IPS-15b (cell line): ENCODE data around the gene SND1.
A peak's percentile ranks its signal among the peaks of the same experiment; 100 is the strongest.

Experiments
- H3K27me3 ChIP-seq: one replicate; pipeline ENCODE4 v1.6.1; 2013; ENCODE audit warnings: low read length; ENCODE audit not compliant: control insufficient read depth, insufficient read depth
- H3K36me3 ChIP-seq: one replicate; pipeline ENCODE4 v1.6.1; 2013; ENCODE audit warnings: low read length; ENCODE audit not compliant: control insufficient read depth, insufficient read depth
- H3K4me1 ChIP-seq: one replicate; pipeline ENCODE4 v1.6.1; 2013; ENCODE audit warnings: mild to moderate bottlenecking, low read length; ENCODE audit not compliant: control insufficient read depth, insufficient read depth
- H3K4me3 ChIP-seq: one replicate; pipeline ENCODE4 v1.5.1; 2013; ENCODE audit warnings: low read depth, low read length
- H3K9ac ChIP-seq: one replicate; pipeline ENCODE4 v1.6.1; 2013; ENCODE audit warnings: low read depth, mild to moderate bottlenecking, low read length
- H3K9me3 ChIP-seq: one replicate; pipeline ENCODE4 v1.6.1; 2013; ENCODE audit warnings: mild to moderate bottlenecking, low read length; ENCODE audit not compliant: control insufficient read depth, insufficient read depth

Gene SND1

DNA sequence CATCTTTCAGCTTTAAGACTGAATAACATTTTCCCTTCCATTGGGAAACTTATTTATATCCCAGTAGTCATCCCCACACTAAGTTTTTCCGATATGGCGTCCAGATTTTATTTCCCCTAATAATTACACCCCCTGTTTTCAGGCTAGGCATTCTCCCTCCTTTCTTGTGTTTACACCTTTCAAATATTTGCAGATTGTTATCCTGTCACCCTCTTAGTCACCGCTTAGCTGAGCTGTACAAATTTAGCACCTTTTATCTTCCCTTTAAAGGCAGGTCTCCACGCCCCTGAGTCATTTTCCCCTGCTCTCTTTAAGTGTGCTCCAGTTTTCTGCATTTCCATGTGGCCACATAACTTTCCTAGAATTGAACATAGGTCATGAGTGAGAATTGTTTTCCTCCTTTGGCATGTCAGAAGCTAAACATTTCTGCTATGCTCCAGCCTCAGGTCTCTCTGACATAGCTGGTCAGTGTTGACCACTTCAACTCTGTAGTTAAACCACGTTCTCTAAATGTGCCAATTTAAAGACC lies 331.9 kb downstream of the SND1 start:
- no peak overlapping the region for H3K4me3 ChIP-seq
- no peak overlapping the region for H3K9ac ChIP-seq
- H3K9me3 ChIP-seq, result peaks cover 4% of the 10 kb centered on the region
- peaks cover under 1% of the 10 kb centered on the region for H3K36me3 ChIP-seq
- peaks cover 7% of the 10 kb centered on the region for H3K4me1 ChIP-seq
- no peaks in the 10 kb centered on the region for H3K27me3 ChIP-seq

DNA sequence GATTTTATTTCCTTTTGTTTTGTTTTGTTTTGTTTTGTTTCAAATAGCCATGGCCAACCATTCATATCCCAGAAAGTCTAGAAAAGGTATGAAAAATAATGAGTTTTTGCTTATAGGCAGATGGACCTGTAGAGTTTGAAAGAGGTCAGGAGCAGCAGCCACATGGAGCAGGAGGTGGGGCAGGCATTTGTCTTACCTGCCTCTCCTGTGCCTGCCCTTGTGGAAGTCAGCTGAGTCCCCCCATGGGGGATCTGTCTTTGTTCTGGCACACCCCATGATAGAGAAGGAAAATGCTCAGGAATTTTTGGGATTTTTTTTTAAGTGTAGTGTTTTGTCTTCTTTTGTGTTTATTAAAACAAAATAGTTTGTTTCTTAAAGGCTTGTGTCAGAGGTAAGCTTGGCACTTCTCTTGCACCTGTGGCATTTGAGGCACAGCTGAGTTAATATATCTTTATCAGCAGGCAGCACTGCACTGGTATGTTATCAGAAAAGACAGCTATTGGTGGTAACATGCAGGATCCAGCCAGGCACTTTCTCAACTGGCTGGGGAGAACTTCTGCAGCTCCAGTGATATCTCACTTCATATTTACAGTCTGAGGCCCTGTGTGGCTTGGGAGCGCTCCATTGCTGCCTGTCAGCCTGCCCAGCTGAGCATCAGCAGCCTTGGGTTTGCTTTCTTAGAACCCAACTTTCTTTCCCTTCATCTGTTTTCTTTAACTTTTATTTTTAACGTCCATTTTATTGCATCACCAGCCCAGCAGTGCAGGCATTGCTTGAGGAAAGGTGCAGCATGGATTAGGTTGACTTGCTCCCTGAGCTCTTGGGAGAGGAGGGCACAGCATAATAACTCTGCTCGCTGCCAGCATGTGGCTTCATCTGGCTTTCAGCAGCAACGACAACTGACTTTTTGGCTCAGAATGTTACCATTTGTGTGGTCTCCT lies 334.9 kb downstream of the SND1 start:
- Histone ChIP-seq H3K36me3 (peaks cover 3% of the 10 kb centered on the region), H3K4me1 (peaks cover 3% of the 10 kb centered on the region), H3K9me3 (no peaks in the 10 kb centered on the region), H3K9ac (peak overlapping the region; percentile 3), H3K4me3 (no peak overlapping the region), H3K27me3 (no peaks in the 10 kb centered on the region)

DNA sequence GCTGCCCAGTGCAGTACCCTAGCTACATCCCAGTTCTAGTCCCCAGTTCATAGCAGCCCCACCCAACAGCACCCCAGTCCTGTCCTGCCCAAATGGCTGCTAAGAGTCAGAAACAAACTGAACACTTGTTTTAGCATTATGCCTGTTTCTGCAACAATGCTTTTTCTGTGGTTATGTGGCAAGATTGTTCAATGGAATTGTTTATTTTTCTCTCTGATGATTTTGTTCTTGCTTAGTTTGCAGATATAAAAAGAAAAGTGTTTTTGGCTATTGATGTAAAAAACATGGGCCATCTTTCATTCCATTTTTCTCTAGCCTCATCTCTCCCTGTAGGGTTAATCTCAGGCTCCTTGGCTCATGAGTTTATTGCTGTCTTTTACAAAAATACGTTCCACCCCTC lies 336.8 kb downstream of the SND1 start:
- Histone ChIP-seq H3K36me3 (peaks cover 3% of the 10 kb centered on the region), H3K9me3 (no peaks in the 10 kb centered on the region), H3K4me3 (no peak overlapping the region), H3K4me1 (peaks cover 3% of the 10 kb centered on the region), H3K9ac (no peak overlapping the region), H3K27me3 (no peaks in the 10 kb centered on the region)

DNA sequence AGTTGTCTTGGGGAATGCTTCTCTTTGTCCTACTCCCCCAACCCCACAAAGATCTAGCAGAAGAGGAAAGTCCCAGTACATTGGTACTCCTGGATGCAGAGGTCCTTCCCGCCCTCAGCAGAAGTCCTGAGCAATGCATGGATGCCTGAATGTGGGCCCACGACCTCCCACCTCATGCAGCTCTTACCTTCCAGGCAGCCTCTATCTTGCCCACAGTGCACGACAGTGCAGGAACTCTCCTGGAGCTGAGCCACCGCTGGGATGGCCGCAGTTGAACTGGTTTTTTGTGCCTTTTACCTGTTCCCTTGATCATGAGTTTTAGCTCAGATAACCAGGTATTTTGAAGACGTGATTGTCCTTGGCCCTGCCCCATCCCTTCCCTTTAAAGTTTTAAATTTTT lies 341.3 kb downstream of the SND1 start:
- Histone ChIP-seq H3K4me3 (no peak overlapping the region), H3K9ac (no peak overlapping the region), H3K4me1 (no peaks in the 10 kb centered on the region), H3K9me3 (no peaks in the 10 kb centered on the region), H3K27me3 (no peaks in the 10 kb centered on the region), H3K36me3 (peaks cover 4% of the 10 kb centered on the region)

DNA sequence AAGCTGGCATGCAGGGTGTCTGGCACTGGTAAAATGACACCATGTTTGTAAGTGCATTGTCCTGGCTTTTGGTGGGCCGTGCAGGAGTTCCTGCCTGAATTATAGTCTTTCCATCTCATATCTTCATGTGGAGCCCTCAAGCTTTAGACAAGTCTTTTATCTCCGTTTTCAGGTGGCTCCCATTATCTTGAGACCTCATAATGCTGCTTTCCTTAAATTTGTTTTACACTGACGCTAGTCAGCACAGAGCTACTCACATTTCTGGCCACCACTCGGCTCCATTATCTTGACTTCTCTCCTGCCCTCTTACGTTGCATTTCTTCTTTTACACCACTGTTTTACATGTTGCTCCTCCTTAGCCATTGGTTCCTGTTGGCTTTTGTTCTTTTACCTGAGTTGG lies 342.0 kb downstream of the SND1 start:
- Histone ChIP-seq H3K4me3 (no peak overlapping the region), H3K9me3 (no peaks in the 10 kb centered on the region), H3K36me3 (peaks cover 4% of the 10 kb centered on the region)

DNA sequence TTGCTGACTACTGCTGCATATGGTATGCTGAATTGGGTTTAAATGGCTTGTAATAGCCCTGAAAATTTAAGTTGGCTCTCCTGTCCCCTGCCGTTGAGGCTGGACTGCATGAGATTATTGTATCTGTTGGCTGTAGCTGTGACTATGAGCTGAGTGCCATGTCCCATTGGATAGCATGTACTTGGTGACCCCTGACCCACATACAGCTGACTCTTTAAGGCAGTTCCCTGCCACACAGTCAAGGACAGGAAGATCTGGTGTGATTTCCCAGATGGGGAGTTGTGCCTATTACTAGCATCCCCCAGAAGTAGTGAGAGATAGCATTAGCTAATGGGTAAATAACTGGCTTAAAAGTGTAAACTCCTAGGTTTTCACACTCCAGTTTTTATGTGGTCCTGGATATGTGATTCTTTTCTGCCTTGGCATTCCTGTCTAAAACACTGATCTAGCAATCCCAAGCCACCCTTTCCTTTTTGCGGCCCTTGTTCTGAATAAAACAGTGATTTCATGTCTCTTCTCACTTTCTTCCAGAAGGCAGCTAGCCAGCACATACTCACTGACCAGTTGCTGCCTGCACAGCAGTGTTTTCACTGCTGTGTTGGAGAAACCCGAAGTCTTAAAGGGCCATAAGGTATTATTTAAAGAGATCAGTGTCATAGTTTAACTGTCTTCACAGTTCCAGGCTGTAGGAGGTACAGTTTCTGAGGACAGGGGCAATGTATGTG lies 343.3 kb downstream of the SND1 start:
- Histone ChIP-seq H3K9ac (no peak overlapping the region), H3K9me3 (no peaks in the 10 kb centered on the region), H3K27me3 (no peaks in the 10 kb centered on the region), H3K4me3 (no peak overlapping the region), H3K36me3 (peaks cover 4% of the 10 kb centered on the region), H3K4me1 (no peaks in the 10 kb centered on the region)

More for the DNA sequence above, 342.0 kb downstream of the SND1 start:
- no peak overlapping the region for H3K9ac ChIP-seq
- H3K4me1 ChIP-seq, result no peaks in the 10 kb centered on the region
- H3K27me3 ChIP-seq, result no peaks in the 10 kb centered on the region

DNA sequence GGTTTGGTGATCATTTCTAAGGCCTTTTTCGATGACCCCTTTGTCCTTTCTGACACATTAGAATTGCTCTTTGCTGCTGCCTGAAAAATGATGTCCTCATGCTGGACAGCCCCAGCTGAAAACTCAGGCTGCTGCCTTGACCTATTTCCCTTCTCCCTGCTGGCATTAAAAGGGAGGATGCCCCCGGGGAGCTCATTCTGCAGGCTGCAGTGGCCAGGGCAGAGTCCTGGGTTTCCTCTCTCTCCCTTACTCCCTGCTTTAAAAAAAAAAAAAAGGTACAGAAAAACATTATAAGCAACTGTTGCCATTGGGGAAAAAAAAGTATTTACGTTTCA lies 343.9 kb downstream of the SND1 start:
- no peaks in the 10 kb centered on the region for H3K27me3 ChIP-seq
- no peak overlapping the region for H3K9ac ChIP-seq
- no peak overlapping the region for H3K4me3 ChIP-seq
- peaks cover 4% of the 10 kb centered on the region for H3K36me3 ChIP-seq
- no peaks in the 10 kb centered on the region for H3K9me3 ChIP-seq
- no peaks in the 10 kb centered on the region for H3K4me1 ChIP-seq

DNA sequence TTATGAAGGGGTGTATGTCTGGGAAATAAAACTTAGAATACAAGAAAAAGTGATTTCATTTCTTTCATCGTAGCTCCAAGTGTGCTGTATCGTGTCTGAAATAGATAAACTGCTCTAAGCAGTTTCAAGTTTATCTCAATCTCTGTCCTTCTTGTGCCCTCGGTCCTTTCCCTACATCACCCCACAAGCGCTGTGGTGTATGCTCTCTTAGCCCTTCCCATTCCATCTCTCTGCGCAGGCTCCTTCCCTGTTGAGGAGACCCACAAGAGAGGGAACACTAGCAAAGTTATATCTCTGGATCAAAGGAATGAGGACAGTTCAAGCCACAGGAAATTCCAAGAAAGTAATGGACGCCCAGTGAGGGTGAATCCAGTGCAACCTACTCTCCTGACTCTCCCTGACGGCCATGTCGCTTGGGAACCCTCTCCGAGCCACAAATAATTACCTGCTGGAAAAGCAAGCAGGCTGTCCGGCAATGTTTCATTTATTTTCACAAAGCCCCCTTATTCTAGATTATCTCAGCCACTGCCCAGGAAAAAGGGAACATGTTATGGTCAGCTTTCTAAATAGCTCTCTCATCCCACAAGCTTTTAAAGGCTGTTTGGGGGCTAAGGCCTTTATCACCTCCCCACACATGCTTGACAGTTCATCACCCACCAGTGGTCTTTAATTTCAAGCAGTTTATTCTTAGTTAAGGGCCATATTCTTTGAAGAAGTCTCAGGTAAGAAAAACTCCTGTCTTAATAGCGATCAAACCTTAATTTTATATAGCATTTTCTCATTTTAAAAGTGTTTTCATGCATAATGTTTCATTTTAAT lies 344.5 kb downstream of the SND1 start:
- Histone ChIP-seq H3K4me1 (no peaks in the 10 kb centered on the region), H3K36me3 (peaks cover 2% of the 10 kb centered on the region), H3K4me3 (no peak overlapping the region), H3K9ac (no peak overlapping the region), H3K9me3 (no peaks in the 10 kb centered on the region), H3K27me3 (no peaks in the 10 kb centered on the region)

DNA sequence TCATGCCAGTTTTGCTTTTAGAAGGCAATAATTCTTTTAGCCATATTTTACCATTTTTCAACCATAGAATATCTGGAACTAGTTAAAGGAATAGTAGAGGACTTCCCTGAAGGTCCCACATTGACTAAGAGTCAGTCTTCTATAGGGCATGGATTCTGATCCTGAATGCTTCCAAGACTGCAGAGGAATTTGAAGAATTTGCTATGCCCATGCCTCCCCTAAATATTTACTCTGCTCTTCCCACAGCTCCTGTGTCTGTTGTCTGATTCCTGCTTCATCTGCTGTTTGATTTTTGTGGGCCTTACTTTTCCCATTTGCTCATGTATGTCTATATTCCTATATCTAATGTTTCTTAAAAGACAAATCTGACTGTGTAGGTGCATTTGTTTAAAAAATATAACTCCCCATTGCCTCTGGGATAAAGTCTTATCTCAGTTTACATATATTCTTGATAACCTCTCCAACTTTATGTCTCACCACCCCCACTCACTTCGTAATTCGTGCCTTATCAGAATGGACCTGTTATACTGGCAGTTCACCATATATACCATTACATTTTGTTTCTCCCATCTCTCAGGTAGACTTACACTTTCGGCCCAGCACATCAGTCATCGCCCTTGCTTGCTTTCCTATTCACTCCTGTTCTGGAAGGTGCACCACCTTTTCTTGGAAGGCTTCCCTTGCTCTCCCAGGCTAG lies 345.4 kb downstream of the SND1 start:
- no peak overlapping the region for H3K4me3 ChIP-seq
- no peaks in the 10 kb centered on the region for H3K4me1 ChIP-seq
- no peak overlapping the region for H3K9ac ChIP-seq
- H3K9me3 ChIP-seq, result no peaks in the 10 kb centered on the region
- no peaks in the 10 kb centered on the region for H3K27me3 ChIP-seq
- peaks cover 2% of the 10 kb centered on the region for H3K36me3 ChIP-seq

DNA sequence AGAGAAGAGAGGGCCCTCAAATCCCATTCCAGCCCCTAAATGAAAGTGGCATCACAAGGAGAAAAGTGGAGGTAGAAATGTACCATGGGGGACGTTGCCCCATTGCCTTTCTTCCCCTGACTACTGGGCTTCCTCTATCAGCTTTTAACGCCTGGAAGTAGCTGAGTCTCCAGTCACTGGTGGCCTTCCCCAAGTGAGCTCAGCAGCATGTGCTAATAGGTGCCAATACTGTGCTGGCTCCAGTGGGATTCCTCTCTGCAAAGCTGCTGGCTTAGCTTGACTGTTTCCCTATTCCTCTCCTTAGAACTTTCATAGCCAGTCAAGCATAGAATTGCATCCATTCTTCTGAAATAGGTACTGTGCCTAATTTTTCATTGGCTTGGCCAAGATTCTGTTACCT lies 346.7 kb downstream of the SND1 start:
- no peaks in the 10 kb centered on the region for H3K4me1 ChIP-seq
- no peaks in the 10 kb centered on the region for H3K27me3 ChIP-seq
- H3K9me3 ChIP-seq, result no peaks in the 10 kb centered on the region
- no peak overlapping the region for H3K9ac ChIP-seq
- peaks cover 2% of the 10 kb centered on the region for H3K36me3 ChIP-seq
- no peak overlapping the region for H3K4me3 ChIP-seq

DNA sequence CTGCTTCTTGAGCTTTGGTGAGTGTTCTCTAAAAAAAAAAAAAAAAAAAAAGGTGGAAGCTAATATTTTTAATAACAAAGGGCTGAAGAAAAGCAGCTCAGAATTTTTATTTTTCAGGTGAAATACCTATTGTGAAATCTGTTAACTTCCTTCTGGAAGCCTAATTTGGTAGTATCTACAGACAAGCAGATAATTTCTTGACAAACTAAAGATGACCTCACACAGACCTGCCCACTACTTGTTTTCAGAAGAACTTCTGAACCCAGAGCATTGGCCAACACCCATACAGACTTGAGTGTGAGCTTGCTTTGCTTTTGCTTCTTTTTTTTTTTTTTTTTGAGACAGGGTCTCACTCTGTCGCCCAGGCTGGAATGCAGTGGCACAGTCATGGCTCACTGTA lies 348.1 kb downstream of the SND1 start:
- Histone ChIP-seq H3K36me3 (no peaks in the 10 kb centered on the region), H3K4me1 (no peaks in the 10 kb centered on the region), H3K4me3 (no peak overlapping the region), H3K27me3 (no peaks in the 10 kb centered on the region), H3K9ac (no peak overlapping the region), H3K9me3 (no peaks in the 10 kb centered on the region)
